Prostate gland (tissue), 2 donors: Measurements from ENCODE around the gene UBE2E1. TPM values are rescaled to one million over a fixed set of nuclear protein-coding genes. Genes with fewer than 3 reads are reported as not detected.
A peak's percentile ranks its signal among the peaks of the same experiment; 100 is the strongest.

ENCODE experiments used
- DNase-seq: peaks from one replicate; pipeline ENCODE4 v3.0.0-alpha.2; 2019; ENCODE audit warnings: low spot score
- H3K27ac ChIP-seq, 2 donors: fragments of 200-600 bp; sonication (generic); 2 replicates each; pipeline ENCODE4 v1.5.1; 2017 to 2019
- H3K27me3 ChIP-seq: fragments of 200-600 bp; sonication (generic); replicated peaks from 2 replicates; pipeline ENCODE4 v1.5.1; 2019; ENCODE audit not compliant: insufficient read depth
- H3K36me3 ChIP-seq, 2 donors: fragments of 200-600 bp; sonication (generic); 1 replicate in 1 of 2; 2 replicates in 1 of 2; pipeline versions ENCODE4 v1.5.1 to v1.8.1; 2017 to 2019
- H3K4me1 ChIP-seq: fragments of 200-600 bp; sonication (generic); replicated peaks from 2 replicates; pipeline ENCODE4 v1.5.1; 2019
- H3K4me3 ChIP-seq, 2 donors: fragments of 200-600 bp; sonication (generic); 2 replicates each; pipeline ENCODE4 v1.5.1; 2017 to 2019
- H3K9me3 ChIP-seq: fragments of 200-600 bp; sonication (generic); 2 replicates; pipeline ENCODE4 v1.5.1; 2017
- POLR2A ChIP-seq: fragments of 450-650 bp; IDR thresholded peaks from one replicate; pipeline ENCODE4 v1.6.1; 2016; ENCODE audit warnings: antibody characterized with exemption, mild to moderate bottlenecking
- POLR2AphosphoS5 ChIP-seq: sonication (generic); formaldehyde crosslinking; IDR thresholded peaks from one replicate; pipeline ENCODE4 v1.6.1; 2017; ENCODE audit warnings: antibody characterized with exemption
- WGBS: methylation state at CpG from one replicate; pipeline ENCODE4 v1.1.5; 2018; 5-methylcytosine and 5-hydroxymethylcytosine counted together
- intact Hi-C: fragments of 100-400 bp; cut with DNase I; formaldehyde crosslinking; loops from one replicate; pipeline ENCODE4 v1.14.2; 2022
- total RNA-seq, 2 donors: library from RNA; depleted of rRNA; stranded (reverse); fragments of >200 nt; gene quantifications; one replicate each; pipeline ENCODE4 v1.1.0, GENCODE V29; 2016
- TF ChIP-seq, protein P1 (sequence below), 4 experiments: fragments of 200-600 bp in 2 of 4; fragments of 450-650 bp in 2 of 4; sonication (generic) in 2 of 4; IDR thresholded peaks; 1 replicate in 3 of 4; 2 replicates in 1 of 4; pipeline ENCODE4 v1.5.1; 2016 to 2019; ENCODE audit warnings: antibody characterized with exemption in 4 of 4, mild to moderate bottlenecking in 2 of 4, moderate library complexity in 2 of 4

UBE2E1 gene
- total RNA-seq, 2 donors from 2014 or later = 77.8 to 92.1 TPM

DNA sequence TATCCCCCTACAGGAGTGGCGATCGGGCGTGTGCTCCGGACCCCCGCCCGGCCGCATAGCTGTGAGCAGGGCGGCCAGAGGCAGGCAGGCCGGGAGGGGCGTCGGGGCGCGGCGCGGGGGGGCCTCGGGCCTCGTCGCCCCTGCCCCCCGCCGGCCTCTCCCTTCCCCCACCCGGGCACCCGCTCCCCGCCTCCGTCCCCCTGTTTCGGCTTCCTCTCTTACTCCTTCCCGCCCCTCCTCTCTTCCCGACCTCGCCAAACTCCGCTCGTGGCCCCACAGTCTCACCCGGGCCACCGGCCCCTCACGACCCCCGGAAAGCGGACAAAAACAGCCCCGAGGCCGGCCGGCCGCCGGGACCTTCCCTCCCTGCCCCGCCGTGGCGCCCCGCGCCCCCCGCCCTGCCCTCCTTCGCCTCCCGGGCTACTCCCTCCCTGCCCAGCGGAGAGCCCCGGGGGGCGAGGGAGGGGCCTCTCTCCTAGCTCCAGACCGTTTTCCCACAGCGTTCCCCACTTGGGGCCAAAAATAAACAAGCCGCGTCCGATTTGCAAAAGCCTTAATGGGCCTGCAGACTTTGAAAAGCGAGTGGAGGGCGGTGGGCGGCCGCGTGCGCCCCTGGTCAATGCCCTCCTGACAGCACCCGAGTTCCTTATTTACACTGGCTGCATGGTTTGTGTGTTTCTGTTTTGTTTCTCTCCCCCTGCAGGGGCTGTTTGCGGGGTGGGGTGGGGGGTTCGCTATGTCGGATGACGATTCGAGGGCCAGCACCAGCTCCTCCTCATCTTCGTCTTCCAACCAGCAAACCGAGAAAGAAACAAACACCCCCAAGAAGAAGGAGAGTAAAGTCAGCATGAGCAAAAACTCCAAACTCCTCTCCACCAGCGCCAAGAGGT, 1.0 kb downstream of the UBE2E1 start:
- DNase-seq = no peak
- Histone ChIP-seq H3K9me3 (no peaks in the 10 kb centered on the region), H3K4me3 (peak overlapping the region; percentile 92 to 99), H3K27me3 (no peaks in the 10 kb centered on the region), H3K27ac (peak overlapping the region; percentile 93 to 96), H3K36me3 (no peaks in the 10 kb centered on the region), H3K4me1 (peaks cover 6% of the 10 kb centered on the region)
- no peak for TF ChIP-seq POLR2AphosphoS5
- WGBS = under 1% methylated on average over 57 of the region's 71 CpGs
- intact Hi-C loops = loop anchor here (10.0 kb wide), 1 partner anchor 602 kb away; the partner anchor contains the start of gene UBE2E2

DNA sequence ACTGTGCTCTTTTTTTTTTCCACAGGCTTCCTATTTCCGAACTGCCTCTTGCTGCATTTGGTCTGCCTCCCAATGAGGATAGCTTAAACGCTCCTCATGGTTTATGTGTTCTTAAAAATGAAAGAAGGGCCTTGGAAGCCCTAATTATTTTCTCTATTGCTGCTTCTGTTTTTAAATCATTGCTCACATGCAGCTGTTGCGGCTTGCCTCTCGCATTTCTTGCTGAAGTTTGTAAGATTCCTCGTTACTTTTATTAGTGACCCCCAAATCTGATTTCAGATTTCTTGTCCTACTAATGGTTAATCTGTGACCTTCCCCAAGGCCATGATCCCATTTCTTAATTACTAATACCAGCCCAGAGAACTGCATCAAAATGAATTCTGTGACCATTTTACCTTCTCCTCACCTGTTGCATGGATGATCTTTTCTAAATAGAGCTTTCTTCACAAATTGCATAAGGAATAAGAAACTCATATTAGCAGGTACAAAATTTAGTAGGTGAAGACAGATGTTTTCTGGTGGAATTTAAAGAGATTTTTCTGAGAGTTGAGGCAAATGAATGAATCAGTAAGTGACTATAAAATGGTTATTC, 1.8 kb downstream of the UBE2E1 start:
- Histone ChIP-seq H3K9me3 (no peaks in the 10 kb centered on the region), H3K27me3 (no peaks in the 10 kb centered on the region), H3K4me1 (peaks cover 6% of the 10 kb centered on the region), H3K4me3 (peak overlapping the region; percentile 92 to 99), H3K36me3 (no peaks in the 10 kb centered on the region), H3K27ac (peak overlapping the region; percentile 93 to 96)
- TF ChIP-seq POLR2AphosphoS5 (no peak), POLR2A (no peak)
- WGBS = 25% methylated on average over 5 of the region's 5 CpGs
- intact Hi-C loops = loop anchor here (10.0 kb wide), 1 partner anchor 603 kb away; the partner anchor contains the start of gene UBE2E2
- DNase-seq = no peak

DNA sequence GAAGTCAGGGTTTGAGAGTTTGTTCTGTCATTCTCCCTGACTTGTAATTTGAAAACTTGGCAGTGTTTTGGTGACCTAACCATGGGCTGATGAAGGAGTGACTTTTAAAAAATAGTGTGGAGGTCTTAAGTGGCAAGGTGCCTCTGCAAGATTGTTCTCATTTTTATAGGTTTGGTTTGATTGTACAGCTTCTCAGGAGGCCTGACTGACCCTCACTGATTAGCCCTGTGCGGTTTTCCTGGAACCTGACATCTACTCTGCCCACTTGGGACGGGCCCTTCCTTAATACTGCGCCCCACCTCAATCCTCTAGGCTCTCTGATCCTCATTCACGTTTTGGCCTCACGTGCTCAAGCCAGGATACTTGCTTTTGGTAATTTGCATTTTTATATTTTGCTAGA, 2.8 kb downstream of the UBE2E1 start:
- H3K27me3 ChIP-seq = no peaks in the 10 kb centered on the region
- H3K9me3 ChIP-seq = no peaks in the 10 kb centered on the region
- 67% methylated on average over 5 of the region's 5 CpGs for WGBS
- peaks cover 6% of the 10 kb centered on the region for H3K4me1 ChIP-seq
- no peak for DNase-seq
- H3K27ac ChIP-seq = peak overlapping the region in 1 of 2 donors; percentile 93
- TF ChIP-seq POLR2A = no peak
- TF ChIP-seq POLR2AphosphoS5 = no peak
- TF ChIP-seq, protein P1, sequence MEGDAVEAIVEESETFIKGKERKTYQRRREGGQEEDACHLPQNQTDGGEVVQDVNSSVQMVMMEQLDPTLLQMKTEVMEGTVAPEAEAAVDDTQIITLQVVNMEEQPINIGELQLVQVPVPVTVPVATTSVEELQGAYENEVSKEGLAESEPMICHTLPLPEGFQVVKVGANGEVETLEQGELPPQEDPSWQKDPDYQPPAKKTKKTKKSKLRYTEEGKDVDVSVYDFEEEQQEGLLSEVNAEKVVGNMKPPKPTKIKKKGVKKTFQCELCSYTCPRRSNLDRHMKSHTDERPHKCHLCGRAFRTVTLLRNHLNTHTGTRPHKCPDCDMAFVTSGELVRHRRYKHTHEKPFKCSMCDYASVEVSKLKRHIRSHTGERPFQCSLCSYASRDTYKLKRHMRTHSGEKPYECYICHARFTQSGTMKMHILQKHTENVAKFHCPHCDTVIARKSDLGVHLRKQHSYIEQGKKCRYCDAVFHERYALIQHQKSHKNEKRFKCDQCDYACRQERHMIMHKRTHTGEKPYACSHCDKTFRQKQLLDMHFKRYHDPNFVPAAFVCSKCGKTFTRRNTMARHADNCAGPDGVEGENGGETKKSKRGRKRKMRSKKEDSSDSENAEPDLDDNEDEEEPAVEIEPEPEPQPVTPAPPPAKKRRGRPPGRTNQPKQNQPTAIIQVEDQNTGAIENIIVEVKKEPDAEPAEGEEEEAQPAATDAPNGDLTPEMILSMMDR (IDR thresholded peaks at IDR 0.05) = no peak
- intact Hi-C loops = loop anchor here (10.0 kb wide), 1 partner anchor 604 kb away; the partner anchor contains the start of gene UBE2E2
- H3K4me3 ChIP-seq = no peak overlapping the region
- H3K36me3 ChIP-seq = no peaks in the 10 kb centered on the region

DNA sequence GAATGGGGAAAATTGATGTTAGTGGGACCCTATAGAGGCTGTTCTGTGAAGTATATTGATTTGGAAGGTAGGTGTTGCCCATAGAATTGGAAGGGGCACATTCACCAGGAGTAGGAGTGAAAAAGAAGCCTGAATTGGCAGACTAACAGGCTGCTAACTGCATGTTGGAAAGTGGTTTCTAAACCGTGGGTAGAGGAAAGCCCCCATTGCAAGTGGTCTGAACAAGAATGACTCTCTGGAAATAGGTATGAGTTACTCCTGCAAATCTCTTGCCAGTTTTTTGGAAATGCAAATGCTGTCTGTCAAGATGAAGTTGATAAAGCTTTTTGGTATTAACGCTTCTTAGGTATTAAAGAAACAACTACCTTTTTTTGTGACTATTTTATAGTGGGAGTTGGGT, 3.5 kb downstream of the UBE2E1 start:
- 38% methylated on average over 2 of the region's 2 CpGs for WGBS
- H3K4me1 ChIP-seq = peaks cover 6% of the 10 kb centered on the region
- TF ChIP-seq POLR2A = no peak
- TF ChIP-seq, protein P1 (IDR thresholded peaks at IDR 0.05) = no peak
- TF ChIP-seq POLR2AphosphoS5 = no peak
- H3K4me3 ChIP-seq = no peak overlapping the region
- no peak for DNase-seq
- no peaks in the 10 kb centered on the region for H3K9me3 ChIP-seq
- peak overlapping the region in 1 of 2 donors; percentile 93 for H3K27ac ChIP-seq
- no peaks in the 10 kb centered on the region for H3K36me3 ChIP-seq
- no peaks in the 10 kb centered on the region for H3K27me3 ChIP-seq
- intact Hi-C loops = loop anchor here (10.0 kb wide), 1 partner anchor 604 kb away; the partner anchor contains the start of gene UBE2E2

DNA sequence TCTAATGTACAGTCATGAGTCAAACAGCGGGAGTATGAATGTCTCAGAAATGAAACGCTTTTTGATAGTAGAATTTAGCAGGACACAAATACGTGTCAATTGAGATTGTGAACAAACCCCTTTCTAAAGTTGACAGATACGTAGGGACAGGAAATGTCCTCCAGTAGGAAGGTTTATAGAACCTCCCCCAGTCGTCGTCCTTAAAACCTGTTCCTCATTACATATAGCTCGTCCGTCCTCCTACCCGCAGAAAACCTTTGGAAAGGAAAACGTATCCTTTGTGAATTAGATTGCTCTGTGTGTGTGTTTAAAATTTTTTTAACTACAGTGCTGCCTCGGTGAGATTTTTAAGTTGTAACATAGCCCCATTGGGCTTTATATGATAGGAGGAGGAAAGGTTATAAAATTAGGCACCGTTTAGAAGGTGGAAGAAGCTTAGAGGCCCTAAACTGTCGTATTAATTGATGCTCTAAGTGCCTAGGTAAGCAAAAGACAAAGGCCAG, 4.1 kb downstream of the UBE2E1 start:
- peaks cover 6% of the 10 kb centered on the region for H3K4me1 ChIP-seq
- 39% methylated on average over 13 of the region's 13 CpGs for WGBS
- peak overlapping the region; percentile 54 to 72 for H3K4me3 ChIP-seq
- H3K27ac ChIP-seq = peak overlapping the region; percentile 93 to 94
- no peaks in the 10 kb centered on the region for H3K9me3 ChIP-seq
- TF ChIP-seq POLR2AphosphoS5 (no peak), POLR2A (no peak)
- TF ChIP-seq, protein P1 (IDR thresholded peaks at IDR 0.05) = no peak
- no peaks in the 10 kb centered on the region for H3K36me3 ChIP-seq
- intact Hi-C loops = loop anchor here (10.0 kb wide), 1 partner anchor 605 kb away; the partner anchor contains the start of gene UBE2E2
- no peaks in the 10 kb centered on the region for H3K27me3 ChIP-seq
- DNase-seq = no peak
